BLaER1 (cell line): ENCODE results near the gene LIMS4.
"Not testable (repeated sequence)": the region's sequence is repeated elsewhere in the genome, so short reads cannot be mapped to it uniquely, and the experiment has no call there.

ENCODE experiments used
- H3K27ac ChIP-seq: shearing (Covaris generic); formaldehyde crosslinking; 2 replicates; pipeline ENCODE4 v1.8.1; 2022
- H3K27me3 ChIP-seq: shearing (Covaris generic); formaldehyde crosslinking; 2 replicates; pipeline ENCODE4 v1.8.1; 2022
- H3K36me3 ChIP-seq: shearing (Covaris generic); formaldehyde crosslinking; 2 replicates; pipeline ENCODE4 v1.8.1; 2022
- H3K4me1 ChIP-seq: shearing (Covaris generic); formaldehyde crosslinking; 2 replicates; pipeline ENCODE4 v1.8.1; 2022
- H3K4me2 ChIP-seq: shearing (Covaris generic); formaldehyde crosslinking; 2 replicates; pipeline ENCODE4 v1.8.1; 2022
- H3K4me3 ChIP-seq: shearing (Covaris generic); formaldehyde crosslinking; 2 replicates; pipeline ENCODE4 v1.8.1; 2022
- H3K9ac ChIP-seq: shearing (Covaris generic); formaldehyde crosslinking; 2 replicates; pipeline ENCODE4 v1.8.1; 2022
- H3K9me3 ChIP-seq: shearing (Covaris generic); formaldehyde crosslinking; 2 replicates; pipeline ENCODE4 v1.8.1; 2022
- H4K20me1 ChIP-seq: shearing (Covaris generic); formaldehyde crosslinking; 2 replicates; pipeline ENCODE4 v1.8.1; 2022

LIMS4 gene

GRCh38 chr2:110472171-110473058 lies at the start of gene LIMS4:
Gene LIMS4, minus strand, starts transcription at chr2:110472816. Its CDS starts 38 bp downstream, at chr2:110472778.
- H3K9me3 ChIP-seq, H3K27me3 ChIP-seq, H4K20me1 ChIP-seq, H3K4me1 ChIP-seq, H3K4me2 ChIP-seq, H3K36me3 ChIP-seq, H3K4me3 ChIP-seq, H3K9ac ChIP-seq, H3K27ac ChIP-seq: not testable (repeated sequence)

- H4K20me1 ChIP-seq, H3K9me3 ChIP-seq, H3K9ac ChIP-seq, H3K4me3 ChIP-seq, H3K27ac ChIP-seq, H3K4me1 ChIP-seq, H3K27me3 ChIP-seq, H3K4me2 ChIP-seq, H3K36me3 ChIP-seq: not testable (repeated sequence)
Observed at GRCh38 chr2:110499755-110500377, 27.2 kb upstream of the LIMS4 start.

GRCh38 chr2:110496027-110496426 lies 23.4 kb upstream of the LIMS4 start:
- H3K27ac ChIP-seq, H4K20me1 ChIP-seq, H3K27me3 ChIP-seq, H3K36me3 ChIP-seq, H3K9ac ChIP-seq, H3K4me2 ChIP-seq, H3K9me3 ChIP-seq, H3K4me1 ChIP-seq, H3K4me3 ChIP-seq: not testable (repeated sequence)

GRCh38 chr2:110494488-110494887 lies 21.9 kb upstream of the LIMS4 start:
- H3K36me3 ChIP-seq, H3K9me3 ChIP-seq, H3K4me1 ChIP-seq, H3K27ac ChIP-seq, H3K4me3 ChIP-seq, H3K27me3 ChIP-seq, H4K20me1 ChIP-seq, H3K4me2 ChIP-seq, H3K9ac ChIP-seq: not testable (repeated sequence)

- H4K20me1 ChIP-seq, H3K4me3 ChIP-seq, H3K36me3 ChIP-seq, H3K27me3 ChIP-seq, H3K4me1 ChIP-seq, H3K4me2 ChIP-seq, H3K9me3 ChIP-seq, H3K27ac ChIP-seq, H3K9ac ChIP-seq: not testable (repeated sequence)
Observed at GRCh38 chr2:110488991-110489390, 16.4 kb upstream of the LIMS4 start.

GRCh38 chr2:110482697-110483096 lies 10.1 kb upstream of the LIMS4 start:
- H3K9me3 ChIP-seq, H3K4me2 ChIP-seq, H3K27ac ChIP-seq, H3K27me3 ChIP-seq, H3K4me3 ChIP-seq, H3K36me3 ChIP-seq, H3K9ac ChIP-seq, H4K20me1 ChIP-seq, H3K4me1 ChIP-seq: not testable (repeated sequence)

- not testable (repeated sequence) for H3K27me3 ChIP-seq, H3K4me3 ChIP-seq, H3K36me3 ChIP-seq, H3K27ac ChIP-seq, H4K20me1 ChIP-seq, H3K4me1 ChIP-seq, H3K4me2 ChIP-seq, H3K9me3 ChIP-seq, H3K9ac ChIP-seq
Observed at GRCh38 chr2:110481200-110481599, 8.6 kb upstream of the LIMS4 start.

- not testable (repeated sequence) for H3K4me3 ChIP-seq, H3K4me2 ChIP-seq, H3K4me1 ChIP-seq, H3K27ac ChIP-seq, H3K27me3 ChIP-seq, H4K20me1 ChIP-seq, H3K36me3 ChIP-seq, H3K9ac ChIP-seq, H3K9me3 ChIP-seq
Observed at GRCh38 chr2:110480084-110480483, 7.5 kb upstream of the LIMS4 start.

GRCh38 chr2:110477370-110477769 lies 4.8 kb upstream of the LIMS4 start:
- H3K9me3 ChIP-seq, H3K4me3 ChIP-seq, H3K9ac ChIP-seq, H4K20me1 ChIP-seq, H3K27me3 ChIP-seq, H3K4me1 ChIP-seq, H3K36me3 ChIP-seq, H3K4me2 ChIP-seq, H3K27ac ChIP-seq: not testable (repeated sequence)

- not testable (repeated sequence) for H3K4me1 ChIP-seq, H3K9me3 ChIP-seq, H3K27ac ChIP-seq, H3K27me3 ChIP-seq, H3K9ac ChIP-seq, H3K36me3 ChIP-seq, H3K4me2 ChIP-seq, H3K4me3 ChIP-seq, H4K20me1 ChIP-seq
Observed at GRCh38 chr2:110476952-110477351, 4.3 kb upstream of the LIMS4 start.

GRCh38 chr2:110475627-110476359 lies 3.2 kb upstream of the LIMS4 start:
- not testable (repeated sequence) for H4K20me1 ChIP-seq, H3K27ac ChIP-seq, H3K27me3 ChIP-seq, H3K9ac ChIP-seq, H3K4me1 ChIP-seq, H3K4me3 ChIP-seq, H3K9me3 ChIP-seq, H3K4me2 ChIP-seq, H3K36me3 ChIP-seq

- not testable (repeated sequence) for H3K4me3 ChIP-seq, H3K4me1 ChIP-seq, H4K20me1 ChIP-seq, H3K9me3 ChIP-seq, H3K4me2 ChIP-seq, H3K36me3 ChIP-seq, H3K9ac ChIP-seq, H3K27me3 ChIP-seq, H3K27ac ChIP-seq
Observed at GRCh38 chr2:110474898-110475297, 2.3 kb upstream of the LIMS4 start.

GRCh38 chr2:110473059-110473358 lies 393 bp upstream of the LIMS4 start:
- H4K20me1 ChIP-seq, H3K4me1 ChIP-seq, H3K27ac ChIP-seq, H3K9me3 ChIP-seq, H3K27me3 ChIP-seq, H3K36me3 ChIP-seq, H3K9ac ChIP-seq, H3K4me2 ChIP-seq, H3K4me3 ChIP-seq: not testable (repeated sequence)

GRCh38 chr2:110468921-110469320 lies 3.7 kb downstream of the LIMS4 start:
- H3K9me3 ChIP-seq, H3K4me2 ChIP-seq, H3K27ac ChIP-seq, H3K36me3 ChIP-seq, H3K4me1 ChIP-seq, H3K4me3 ChIP-seq, H4K20me1 ChIP-seq, H3K9ac ChIP-seq, H3K27me3 ChIP-seq: not testable (repeated sequence)

GRCh38 chr2:110465312-110465711 lies 7.3 kb downstream of the LIMS4 start:
- not testable (repeated sequence) for H3K4me2 ChIP-seq, H3K9me3 ChIP-seq, H3K27me3 ChIP-seq, H3K4me3 ChIP-seq, H3K4me1 ChIP-seq, H3K36me3 ChIP-seq, H3K27ac ChIP-seq, H4K20me1 ChIP-seq, H3K9ac ChIP-seq
